Stimulated activated CD4-positive, alpha-beta T cell treated with anti-CD3 and anti-CD28 coated beads, TNF-alpha, amount 100 ng/mL, for 1 hour (primary cell): ENCODE measurements around the gene MGAT4C.
"Not testable (repeated sequence)": the region's sequence is repeated elsewhere in the genome, so short reads cannot be mapped to it uniquely, and the experiment has no call there.

Experiments
- DNase-seq, 3 donors: peaks; one replicate each; pipeline ENCODE4 v3.0.0-alpha.2; 2020; ENCODE audit warnings: low read depth in 3 of 3, low spot score in 1 of 3

Gene MGAT4C

GRCh38 chr12:86137936-86138335 lies 118.3 kb downstream of the MGAT4C start:
- DNase-seq, result no peak

- DNase-seq, result no peak
Measured at GRCh38 chr12:86134561-86134960, 121.6 kb downstream of the MGAT4C start.

- DNase-seq, result not testable (repeated sequence)
Measured at GRCh38 chr12:86126900-86127299, 129.3 kb downstream of the MGAT4C start.

DNA sequence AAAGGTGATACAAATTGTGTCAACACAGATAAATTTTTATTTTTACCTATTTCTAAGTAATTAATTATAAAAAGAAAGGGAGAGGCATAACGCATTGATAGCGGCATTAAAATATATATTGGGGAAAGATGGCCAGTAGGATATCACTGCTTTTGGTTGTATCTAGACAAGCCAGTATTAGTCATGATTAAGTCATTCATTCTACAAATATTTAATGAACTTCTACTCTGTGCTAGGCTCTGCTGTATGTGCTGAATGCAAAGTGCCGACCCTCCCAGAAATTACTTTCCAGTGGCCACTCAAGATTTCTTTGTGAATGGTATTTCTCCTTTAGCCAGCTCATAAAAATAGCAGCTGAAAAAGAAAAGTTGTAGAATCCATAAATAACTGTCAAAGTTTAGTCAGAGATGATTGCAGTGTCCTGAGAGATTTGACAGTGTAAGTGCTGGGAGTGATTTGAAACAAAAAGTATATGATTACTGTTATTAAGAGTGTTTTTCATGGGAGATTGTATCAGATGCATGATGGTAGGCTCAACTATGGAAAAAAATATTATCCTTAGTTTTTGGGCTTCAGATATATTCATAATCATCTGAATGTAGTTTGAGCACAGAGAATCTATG lies 133.2 kb downstream of the MGAT4C start:
- no peak for DNase-seq

DNA sequence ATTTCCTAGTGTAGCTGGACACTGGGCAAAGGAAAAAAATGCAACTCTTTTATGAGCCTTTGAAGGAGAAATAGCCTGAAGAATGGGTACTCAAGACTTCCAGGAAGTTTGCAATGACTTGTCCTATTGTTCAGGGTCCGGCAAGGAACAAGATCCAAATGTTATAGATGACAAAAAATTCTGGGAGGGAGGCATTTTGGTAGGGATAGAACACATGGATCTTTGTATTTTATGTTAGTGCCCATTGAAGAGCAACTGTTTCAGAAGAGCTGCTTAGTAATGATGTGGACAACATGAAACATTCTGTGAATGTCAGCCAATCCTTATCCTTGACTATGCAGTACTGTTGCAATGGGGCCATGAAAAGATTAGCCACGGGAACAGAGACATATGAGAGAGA lies 138.0 kb downstream of the MGAT4C start:
- no peak for DNase-seq

DNA sequence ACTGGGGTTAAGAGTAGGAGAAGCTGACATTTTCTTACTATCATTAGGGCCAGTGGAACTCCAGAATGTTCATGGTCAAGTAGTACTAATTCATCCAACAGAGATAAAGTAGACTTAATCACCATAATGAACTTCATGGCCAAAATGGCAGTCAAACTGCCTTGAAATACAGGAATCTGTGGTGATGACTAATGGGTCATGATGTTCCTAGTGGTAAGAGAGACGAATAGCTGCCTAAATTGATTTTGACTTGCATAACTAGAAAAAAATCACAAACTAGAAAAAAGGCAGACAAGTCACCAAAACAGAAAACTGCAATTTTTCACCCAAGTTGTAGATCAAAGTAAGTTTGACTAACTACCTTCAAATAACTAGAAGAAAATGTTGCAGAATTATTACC lies 138.5 kb downstream of the MGAT4C start:
- no peak for DNase-seq

DNA sequence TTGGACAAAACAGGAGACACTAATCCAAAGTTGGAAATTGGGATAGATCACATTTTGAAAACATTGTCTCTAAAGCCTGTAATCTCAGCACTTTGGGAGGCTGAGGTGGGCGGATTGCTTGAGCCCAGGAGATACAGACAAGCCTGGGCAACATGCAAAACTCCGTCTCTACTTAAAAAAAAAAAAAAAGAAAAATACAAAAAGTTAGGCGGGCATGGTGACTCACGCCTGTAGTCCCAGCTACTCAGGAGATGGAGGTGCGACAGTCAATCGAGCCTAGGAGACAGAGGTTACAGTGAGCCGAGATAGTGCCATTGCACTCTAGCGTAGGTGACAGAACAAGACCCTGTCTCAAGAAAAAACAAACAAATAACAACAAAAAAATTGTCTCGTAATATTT lies 152.1 kb downstream of the MGAT4C start:
- DNase-seq, result no peak

DNA sequence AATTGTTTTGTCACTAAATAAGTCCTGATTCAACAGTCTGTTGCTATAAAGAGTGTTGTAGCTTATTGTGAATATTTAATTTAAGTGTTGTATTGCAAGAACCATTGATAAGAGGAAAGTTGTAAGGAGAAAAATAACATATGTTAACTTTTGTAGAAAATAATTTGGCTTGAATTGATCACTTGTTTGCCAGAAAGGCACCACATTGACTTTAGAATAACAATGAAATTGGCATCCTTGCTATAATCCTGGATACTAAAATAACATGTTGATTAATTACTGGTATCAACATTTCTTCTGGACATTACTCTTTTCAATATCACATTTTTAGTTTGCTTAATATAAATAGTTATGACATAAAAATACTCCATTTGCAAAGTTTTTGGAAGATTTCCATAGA lies 159.0 kb downstream of the MGAT4C start:
- DNase-seq, result no peak

DNA sequence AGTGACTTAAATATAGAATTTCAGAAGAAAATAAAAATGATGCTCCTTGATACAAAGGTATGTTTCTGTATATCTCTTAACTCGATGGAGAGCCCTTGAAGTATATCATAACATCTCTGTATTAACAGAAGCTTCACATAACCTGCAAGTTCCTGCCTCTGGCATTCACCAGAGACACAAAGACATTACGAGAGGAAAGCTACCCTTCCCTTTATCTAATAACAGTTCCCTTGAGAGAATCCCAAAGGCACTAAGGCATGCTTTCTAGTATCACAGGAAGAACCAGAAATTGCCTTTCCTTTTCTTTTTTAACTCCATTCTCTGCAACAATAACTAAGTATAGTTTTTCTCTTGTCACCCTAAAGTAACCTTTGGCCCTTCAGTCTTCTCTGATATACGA lies 164.5 kb downstream of the MGAT4C start:
- no peak for DNase-seq

- no peak for DNase-seq
Measured at GRCh38 chr12:86081843-86082242, 174.3 kb downstream of the MGAT4C start.

DNA sequence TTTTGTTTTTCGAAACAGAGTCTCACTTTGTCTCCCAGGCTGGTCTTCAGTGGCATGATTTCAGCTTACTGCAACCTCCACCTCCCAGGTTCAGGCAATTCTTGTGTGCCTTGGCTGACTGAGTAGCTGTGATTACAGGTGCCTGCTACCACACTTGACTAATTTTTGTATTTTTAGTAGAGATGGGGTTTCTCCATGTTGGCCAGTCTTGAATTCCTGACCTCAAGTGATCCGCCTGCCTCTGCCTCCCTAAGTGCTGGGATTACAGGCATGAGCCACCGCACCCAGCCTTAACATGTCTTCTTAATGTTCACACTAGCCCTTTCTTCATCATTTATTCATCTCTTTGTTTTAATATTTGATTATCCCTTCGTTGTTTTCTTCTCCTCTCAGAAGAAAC lies 197.1 kb downstream of the MGAT4C start:
- not testable (repeated sequence) for DNase-seq

DNA sequence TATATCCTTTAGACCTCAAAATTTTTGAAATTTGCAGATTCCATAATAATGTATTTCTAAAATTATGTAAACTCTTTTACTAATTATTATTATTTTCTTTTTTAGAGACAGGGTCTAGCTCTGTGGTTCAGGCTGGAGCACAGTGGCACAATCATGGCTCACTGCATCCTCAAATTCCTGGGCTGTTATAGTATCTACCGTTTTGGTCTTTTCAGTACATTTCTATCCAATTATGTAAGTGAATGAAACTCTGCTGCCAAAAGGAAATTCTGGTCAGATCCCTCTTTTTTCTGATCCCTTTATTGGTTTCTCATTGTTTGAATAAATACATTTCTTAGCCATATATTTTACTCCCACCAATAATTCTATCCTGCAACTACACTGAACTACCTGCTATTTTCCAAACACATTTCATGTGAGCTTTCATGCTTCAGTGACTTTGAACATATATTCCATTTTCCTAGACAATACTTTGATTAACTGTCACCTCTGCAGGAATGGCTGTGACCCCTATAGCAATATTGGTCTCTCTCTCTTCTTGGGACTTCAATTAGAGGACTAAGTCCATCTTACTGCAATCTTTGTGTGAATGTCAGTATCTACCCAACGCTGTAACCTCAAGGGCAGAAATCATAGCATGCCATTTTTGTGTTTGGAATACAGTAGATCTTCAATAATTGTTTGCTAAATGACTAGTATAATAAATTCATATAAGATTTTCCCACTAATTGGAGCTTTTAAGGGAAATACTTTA lies 198.9 kb downstream of the MGAT4C start:
- no peak for DNase-seq

DNA sequence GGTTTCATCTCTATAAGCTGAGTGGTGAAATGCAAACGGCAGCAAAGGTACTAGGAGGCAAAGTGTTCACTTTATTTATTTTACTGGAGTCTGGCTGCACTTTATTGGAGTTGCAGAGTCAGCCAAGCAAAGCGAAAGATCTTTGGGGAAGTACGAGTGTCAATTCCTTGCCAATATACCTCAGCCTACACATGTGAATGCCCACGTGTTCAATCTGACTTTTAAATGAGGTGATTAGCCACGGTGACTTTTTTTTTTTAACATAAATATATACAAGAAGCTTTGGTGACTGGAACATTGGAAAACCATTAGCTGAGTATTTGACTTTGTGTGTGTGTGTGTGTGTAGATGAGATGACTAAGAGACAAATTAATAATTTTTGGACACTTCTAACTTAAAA lies 203.3 kb downstream of the MGAT4C start:
- no peak for DNase-seq

- no peak for DNase-seq
Measured at GRCh38 chr12:86050010-86050409, 206.2 kb downstream of the MGAT4C start.

- no peak for DNase-seq
Measured at GRCh38 chr12:86044396-86044795, 211.8 kb downstream of the MGAT4C start.

GRCh38 chr12:86042062-86042461 lies 214.1 kb downstream of the MGAT4C start:
- no peak for DNase-seq

DNA sequence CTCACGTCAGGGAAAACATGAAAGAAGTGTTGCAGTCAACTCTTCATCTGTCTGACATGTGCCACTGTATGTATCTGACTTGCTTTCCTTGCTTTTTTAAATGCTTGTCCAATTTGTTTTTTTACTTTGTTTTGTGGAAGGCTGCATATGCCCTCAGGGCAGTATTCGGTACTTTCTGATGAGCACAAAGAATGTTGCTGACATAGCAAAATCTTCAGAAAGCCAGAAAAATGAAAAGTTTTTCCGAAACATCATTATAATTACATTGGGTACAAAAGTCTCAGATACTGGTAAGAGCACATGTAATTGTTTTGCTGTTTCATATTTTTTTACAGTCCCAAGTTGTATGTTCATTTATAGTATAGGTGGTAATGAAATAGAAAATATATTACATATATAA lies 237.8 kb downstream of the MGAT4C start:
- no peak for DNase-seq

DNA sequence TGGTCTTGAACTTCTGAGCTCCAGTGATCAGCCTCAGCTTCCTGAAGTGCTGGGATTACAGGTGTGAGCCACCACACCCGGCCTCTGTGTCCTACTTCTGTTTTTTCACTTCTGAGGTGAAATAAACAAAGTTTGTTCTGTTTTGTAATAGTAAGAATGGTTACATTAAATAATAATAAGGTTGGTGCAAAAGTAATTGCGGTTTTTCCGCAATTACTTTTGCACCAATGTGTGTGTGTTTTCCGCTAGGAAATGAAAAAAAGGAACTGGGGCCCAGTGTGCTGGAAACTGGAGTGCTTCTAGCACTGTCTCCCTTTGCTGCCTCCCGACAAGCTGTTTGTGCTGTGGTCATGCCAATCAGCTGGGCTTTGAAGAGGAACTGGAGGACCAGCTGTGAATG lies 241.2 kb downstream of the MGAT4C start:
- no peak for DNase-seq

GRCh38 chr12:86006727-86007126 lies 249.5 kb downstream of the MGAT4C start:
- DNase-seq, result no peak

GRCh38 chr12:85998074-85998473 lies 258.1 kb downstream of the MGAT4C start:
- no peak for DNase-seq

GRCh38 chr12:85996280-85996679 lies 259.9 kb downstream of the MGAT4C start:
- DNase-seq, result no peak

GRCh38 chr12:85993746-85994145 lies 262.4 kb downstream of the MGAT4C start:
- no peak for DNase-seq

DNA sequence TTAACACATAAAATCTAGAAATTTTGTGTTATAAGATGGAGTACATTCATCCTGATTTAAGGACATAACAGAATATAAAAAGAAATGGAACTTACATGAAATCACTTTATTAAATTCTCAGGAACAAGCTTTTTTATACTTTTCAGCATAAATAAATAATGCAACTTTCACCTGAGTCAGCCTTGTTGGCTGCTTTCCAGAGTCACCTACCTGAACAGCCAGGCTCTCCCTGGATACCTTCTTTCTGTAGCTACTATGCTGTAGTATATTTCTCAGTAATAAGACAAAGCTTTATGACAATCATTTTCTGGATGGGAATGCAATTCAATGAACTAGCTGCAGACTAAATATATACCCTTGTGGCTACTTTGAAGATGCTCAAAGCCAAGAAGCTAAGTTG lies 270.2 kb downstream of the MGAT4C start:
- no peak for DNase-seq
